ENCODE measurements around the gene STT3B. TPM values are rescaled to one million over a fixed set of nuclear protein-coding genes. Genes with fewer than 3 reads are reported as not detected.

Gene STT3B
- total RNA-seq, 2 donors from 2014 or later: 44.5 to 65.1 TPM

GRCh38 chr3:31538801-31539200 is 6.1 kb downstream of the STT3B start:
- intact Hi-C loops (cut with DNase I): no loop called here
- TF ChIP-seq POLR2A (IDR thresholded peaks at IDR 0.05): no peak
- TF ChIP-seq CTCF (IDR thresholded peaks at IDR 0.05): no peak
- peaks cover 52% of the 10 kb centered on the region for H3K4me1 ChIP-seq
- DNase-seq (no peak), ATAC-seq (no peak)
- H3K27ac ChIP-seq: no peak overlapping the region
- WGBS, 2 donors: 62 to 64% methylated on average over 2 of the region's 2 CpGs
- H3K9me3 ChIP-seq: no peaks in the 10 kb centered on the region
- H3K36me3 ChIP-seq (replicated peaks in 1 of 2; ENCODE audit: insufficient read depth in 1 of 2, low read depth in 2 of 2): no peaks in the 10 kb centered on the region
- H3K27me3 ChIP-seq: no peaks in the 10 kb centered on the region
- no peak overlapping the region for H3K4me3 ChIP-seq

- no peaks in the 10 kb centered on the region for H3K27me3 ChIP-seq
- DNase-seq (no peak), ATAC-seq (no peak)
- WGBS, 2 donors: 65 to 69% methylated on average over 1 of the region's 1 CpG
- H3K36me3 ChIP-seq (replicated peaks in 1 of 2; ENCODE audit: insufficient read depth in 1 of 2, low read depth in 2 of 2): no peaks in the 10 kb centered on the region
- H3K9me3 ChIP-seq: no peaks in the 10 kb centered on the region
- no peak overlapping the region for H3K4me3 ChIP-seq
- no peak overlapping the region for H3K27ac ChIP-seq
- no peak for TF ChIP-seq POLR2A (IDR thresholded peaks at IDR 0.05)
- TF ChIP-seq CTCF (IDR thresholded peaks at IDR 0.05): no peak
- intact Hi-C loops (cut with DNase I): no loop called here
- peaks cover 55% of the 10 kb centered on the region for H3K4me1 ChIP-seq
Measured at GRCh38 chr3:31539275-31539674, 6.5 kb downstream of the STT3B start.

GRCh38 chr3:31541089-31541488 is 8.4 kb downstream of the STT3B start:
- H3K27me3 ChIP-seq: no peaks in the 10 kb centered on the region
- ATAC-seq: no peak
- whole genome bisulfite sequencing, 2 donors: 65 to 71% methylated on average over 2 of the region's 2 CpGs
- no peak overlapping the region for H3K4me3 ChIP-seq
- intact Hi-C loops (cut with DNase I): no loop called here
- H3K36me3 ChIP-seq (replicated peaks in 1 of 2; ENCODE audit: insufficient read depth in 1 of 2, low read depth in 2 of 2): no peaks in the 10 kb centered on the region
- no peak for DNase-seq
- H3K27ac ChIP-seq: no peak overlapping the region
- no peak for TF ChIP-seq POLR2A (IDR thresholded peaks at IDR 0.05)
- TF ChIP-seq CTCF (IDR thresholded peaks at IDR 0.05): no peak
- H3K4me1 ChIP-seq: peaks cover 52% of the 10 kb centered on the region
- H3K9me3 ChIP-seq: no peaks in the 10 kb centered on the region

GRCh38 chr3:31542246-31542645 is 9.5 kb downstream of the STT3B start:
- intact Hi-C loops (cut with DNase I): no loop called here
- Histone ChIP-seq H3K4me1 (peaks cover 40% of the 10 kb centered on the region), H3K27me3 (no peaks in the 10 kb centered on the region), H3K9me3 (no peaks in the 10 kb centered on the region), H3K36me3 (replicated peaks in 1 of 2; ENCODE audit: insufficient read depth in 1 of 2, low read depth in 2 of 2) (no peaks in the 10 kb centered on the region), H3K27ac (no peak overlapping the region), H3K4me3 (no peak overlapping the region)
- WGBS, 2 donors: 78 to 96% methylated on average over 1 of the region's 1 CpG
- no peak for DNase-seq
- no peak for ATAC-seq
- TF ChIP-seq POLR2A (IDR thresholded peaks at IDR 0.05) (no peak), CTCF (IDR thresholded peaks at IDR 0.05) (no peak)

- no peaks in the 10 kb centered on the region for H3K36me3 ChIP-seq (replicated peaks in 1 of 2; ENCODE audit: insufficient read depth in 1 of 2, low read depth in 2 of 2)
Measured at GRCh38 chr3:31543375-31543774, 10.7 kb downstream of the STT3B start.

More at GRCh38 chr3:31543375-31543774, 10.7 kb downstream of the STT3B start:
- ATAC-seq: no peak
- Histone ChIP-seq H3K4me3 (no peak overlapping the region), H3K27me3 (no peaks in the 10 kb centered on the region), H3K9me3 (no peaks in the 10 kb centered on the region), H3K4me1 (peaks cover 31% of the 10 kb centered on the region), H3K27ac (no peak overlapping the region)
- intact Hi-C loops (cut with DNase I): no loop called here
- no peak for DNase-seq
- TF ChIP-seq CTCF (IDR thresholded peaks at IDR 0.05) (no peak), POLR2A (IDR thresholded peaks at IDR 0.05) (no peak)

Measured in body of pancreas (tissue), 4 donors.